Stimulated activated naive CD8-positive, alpha-beta T cell treated with anti-CD3 and anti-CD28 coated beads, Interleukin-15, Interleukin-2, amounts not matched to agents 100 ng/mL and 50 ng/mL, for 24 hours (primary cell): ENCODE results near the gene ABHD8.
A peak's percentile ranks its signal among the peaks of the same experiment; 100 is the strongest.

ENCODE experiments used
- H3K27ac Mint-ChIP-seq: one replicate; pipeline ENCODE4 v1.8.0; 2021; ENCODE audit warnings: mild to moderate bottlenecking, mixed read lengths
- H3K27me3 Mint-ChIP-seq: one replicate; pipeline ENCODE4 v1.8.0; 2021; ENCODE audit warnings: mixed read lengths
- H3K36me3 Mint-ChIP-seq: one replicate; pipeline ENCODE4 v1.8.0; 2021; ENCODE audit warnings: low read depth, mixed read lengths
- H3K4me1 Mint-ChIP-seq: one replicate; pipeline ENCODE4 v1.8.0; 2021; ENCODE audit warnings: low read depth, mixed read lengths
- H3K4me3 Mint-ChIP-seq: one replicate; pipeline ENCODE4 v1.8.0; 2021; ENCODE audit warnings: mild to moderate bottlenecking, mixed read lengths
- H3K9me3 Mint-ChIP-seq: one replicate; pipeline ENCODE4 v1.8.0; 2021; ENCODE audit warnings: mixed read lengths

Gene ABHD8

GRCh38 chr19:17314007-17314593 lies 10.9 kb upstream of the ABHD8 start:
- no peaks in the 10 kb centered on the region for H3K9me3 Mint-ChIP-seq
- no peak overlapping the region for H3K4me3 Mint-ChIP-seq
- peaks cover 15% of the 10 kb centered on the region for H3K36me3 Mint-ChIP-seq
- H3K27ac Mint-ChIP-seq, result no peak overlapping the region
- H3K27me3 Mint-ChIP-seq, result no peaks in the 10 kb centered on the region
- peaks cover 26% of the 10 kb centered on the region for H3K4me1 Mint-ChIP-seq

GRCh38 chr19:17312189-17313113 lies 9.2 kb upstream of the ABHD8 start:
- H3K4me1 Mint-ChIP-seq, result peaks cover 35% of the 10 kb centered on the region
- H3K27ac Mint-ChIP-seq, result no peak overlapping the region
- H3K4me3 Mint-ChIP-seq, result no peak overlapping the region
- H3K36me3 Mint-ChIP-seq, result peaks cover 18% of the 10 kb centered on the region
- H3K27me3 Mint-ChIP-seq, result no peaks in the 10 kb centered on the region
- H3K9me3 Mint-ChIP-seq, result no peaks in the 10 kb centered on the region

- Mint-ChIP-seq H3K27me3 (no peaks in the 10 kb centered on the region), H3K27ac (no peak overlapping the region), H3K36me3 (peaks cover 18% of the 10 kb centered on the region), H3K4me1 (peaks cover 43% of the 10 kb centered on the region), H3K9me3 (no peaks in the 10 kb centered on the region), H3K4me3 (peak overlapping the region; percentile 43)
Observed at GRCh38 chr19:17311455-17312188, 8.4 kb upstream of the ABHD8 start.

GRCh38 chr19:17309965-17310461 lies 6.8 kb upstream of the ABHD8 start:
- Mint-ChIP-seq H3K4me3 (peak overlapping the region; percentile 92), H3K36me3 (peaks cover 10% of the 10 kb centered on the region), H3K4me1 (peaks cover 48% of the 10 kb centered on the region), H3K27ac (peak overlapping the region; percentile 87), H3K27me3 (no peaks in the 10 kb centered on the region), H3K9me3 (no peaks in the 10 kb centered on the region)

- Mint-ChIP-seq H3K4me1 (peaks cover 54% of the 10 kb centered on the region), H3K4me3 (peak within 1 kb of the TSS; percentile 92), H3K27ac (peak within 1 kb of the TSS; percentile 87), H3K9me3 (no peaks in the 10 kb centered on the region), H3K27me3 (no peaks in the 10 kb centered on the region), H3K36me3 (peaks cover 10% of the 10 kb centered on the region)
Observed at GRCh38 chr19:17309198-17309964, 6.2 kb upstream of the ABHD8 start, which contains the start of gene DDA1. TSS of gene DDA1 (plus strand) at chr19:17309563. CDS start at chr19:17309655, 92 bp downstream.

GRCh38 chr19:17307876-17308377 lies 4.7 kb upstream of the ABHD8 start:
- peak overlapping the region; percentile 89 for H3K4me3 Mint-ChIP-seq
- peaks cover 64% of the 10 kb centered on the region for H3K4me1 Mint-ChIP-seq
- H3K27me3 Mint-ChIP-seq, result no peaks in the 10 kb centered on the region
- peak overlapping the region; percentile 58 for H3K27ac Mint-ChIP-seq
- peaks cover 3% of the 10 kb centered on the region for H3K36me3 Mint-ChIP-seq
- H3K9me3 Mint-ChIP-seq, result no peaks in the 10 kb centered on the region

- peaks cover 65% of the 10 kb centered on the region for H3K4me1 Mint-ChIP-seq
- H3K27me3 Mint-ChIP-seq, result no peaks in the 10 kb centered on the region
- H3K9me3 Mint-ChIP-seq, result no peaks in the 10 kb centered on the region
- peak overlapping the region; percentile 86 for H3K27ac Mint-ChIP-seq
- peak overlapping the region; percentile 89 for H3K4me3 Mint-ChIP-seq
- peaks cover 8% of the 10 kb centered on the region for H3K36me3 Mint-ChIP-seq
Observed at GRCh38 chr19:17306285-17306714, 3.1 kb upstream of the ABHD8 start.

GRCh38 chr19:17305517-17306284 lies 2.5 kb upstream of the ABHD8 start, which contains the start of gene MRPL34:
TSS of gene MRPL34 (plus strand) at chr19:17305872. CDS start at chr19:17305893, 21 bp downstream.
- peak within 1 kb of the TSS; percentile 86 for H3K27ac Mint-ChIP-seq
- peaks cover 8% of the 10 kb centered on the region for H3K36me3 Mint-ChIP-seq
- H3K9me3 Mint-ChIP-seq, result no peaks in the 10 kb centered on the region
- peaks cover 60% of the 10 kb centered on the region for H3K4me1 Mint-ChIP-seq
- H3K27me3 Mint-ChIP-seq, result no peaks in the 10 kb centered on the region
- H3K4me3 Mint-ChIP-seq, result peak within 1 kb of the TSS; percentile 89

- H3K27me3 Mint-ChIP-seq, result no peaks in the 10 kb centered on the region
- H3K4me3 Mint-ChIP-seq, result peak overlapping the region; percentile 89
- no peaks in the 10 kb centered on the region for H3K9me3 Mint-ChIP-seq
- peaks cover 8% of the 10 kb centered on the region for H3K36me3 Mint-ChIP-seq
- H3K4me1 Mint-ChIP-seq, result peaks cover 55% of the 10 kb centered on the region
- H3K27ac Mint-ChIP-seq, result peak overlapping the region; percentile 55
Observed at GRCh38 chr19:17305216-17305516, 1.9 kb upstream of the ABHD8 start.

GRCh38 chr19:17304386-17305215 lies 1.4 kb upstream of the ABHD8 start:
- Mint-ChIP-seq H3K27me3 (no peaks in the 10 kb centered on the region), H3K27ac (peak overlapping the region; percentile 55), H3K36me3 (peaks cover 8% of the 10 kb centered on the region), H3K9me3 (no peaks in the 10 kb centered on the region), H3K4me1 (peaks cover 53% of the 10 kb centered on the region), H3K4me3 (peak overlapping the region; percentile 89)

GRCh38 chr19:17303940-17304267 lies 679 bp upstream of the ABHD8 start:
- peak overlapping the region; percentile 63 for H3K4me3 Mint-ChIP-seq
- no peaks in the 10 kb centered on the region for H3K9me3 Mint-ChIP-seq
- peaks cover 49% of the 10 kb centered on the region for H3K4me1 Mint-ChIP-seq
- no peaks in the 10 kb centered on the region for H3K27me3 Mint-ChIP-seq
- H3K36me3 Mint-ChIP-seq, result peaks cover 8% of the 10 kb centered on the region
- H3K27ac Mint-ChIP-seq, result no peak overlapping the region

- peaks cover 43% of the 10 kb centered on the region for H3K4me1 Mint-ChIP-seq
- H3K27ac Mint-ChIP-seq, result no peak overlapping the region
- H3K9me3 Mint-ChIP-seq, result no peaks in the 10 kb centered on the region
- peak overlapping the region; percentile 63 for H3K4me3 Mint-ChIP-seq
- H3K27me3 Mint-ChIP-seq, result no peaks in the 10 kb centered on the region
- H3K36me3 Mint-ChIP-seq, result peaks cover 11% of the 10 kb centered on the region
Observed at GRCh38 chr19:17302391-17303166, 646 bp downstream of the ABHD8 start.
